GM12801 (cell line): ENCODE results near the gene SLC27A4.

Experiments used
- TF ChIP-seq, protein P1 (sequence below): IDR thresholded peaks from one replicate; pipeline ENCODE4 v1.5.1; 2011; ENCODE audit warnings: control low read depth; ENCODE audit not compliant: insufficient read length; ENCODE audit errors: extremely low read depth

The SLC27A4 gene

GRCh38 chr9:128394379-128395168 lies 54.2 kb downstream of the SLC27A4 start:
- TF ChIP-seq, protein P1, sequence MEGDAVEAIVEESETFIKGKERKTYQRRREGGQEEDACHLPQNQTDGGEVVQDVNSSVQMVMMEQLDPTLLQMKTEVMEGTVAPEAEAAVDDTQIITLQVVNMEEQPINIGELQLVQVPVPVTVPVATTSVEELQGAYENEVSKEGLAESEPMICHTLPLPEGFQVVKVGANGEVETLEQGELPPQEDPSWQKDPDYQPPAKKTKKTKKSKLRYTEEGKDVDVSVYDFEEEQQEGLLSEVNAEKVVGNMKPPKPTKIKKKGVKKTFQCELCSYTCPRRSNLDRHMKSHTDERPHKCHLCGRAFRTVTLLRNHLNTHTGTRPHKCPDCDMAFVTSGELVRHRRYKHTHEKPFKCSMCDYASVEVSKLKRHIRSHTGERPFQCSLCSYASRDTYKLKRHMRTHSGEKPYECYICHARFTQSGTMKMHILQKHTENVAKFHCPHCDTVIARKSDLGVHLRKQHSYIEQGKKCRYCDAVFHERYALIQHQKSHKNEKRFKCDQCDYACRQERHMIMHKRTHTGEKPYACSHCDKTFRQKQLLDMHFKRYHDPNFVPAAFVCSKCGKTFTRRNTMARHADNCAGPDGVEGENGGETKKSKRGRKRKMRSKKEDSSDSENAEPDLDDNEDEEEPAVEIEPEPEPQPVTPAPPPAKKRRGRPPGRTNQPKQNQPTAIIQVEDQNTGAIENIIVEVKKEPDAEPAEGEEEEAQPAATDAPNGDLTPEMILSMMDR: no peak

- TF ChIP-seq, protein P1: no peak
Measured at GRCh38 chr9:128396970-128397613, 56.8 kb downstream of the SLC27A4 start.

DNA sequence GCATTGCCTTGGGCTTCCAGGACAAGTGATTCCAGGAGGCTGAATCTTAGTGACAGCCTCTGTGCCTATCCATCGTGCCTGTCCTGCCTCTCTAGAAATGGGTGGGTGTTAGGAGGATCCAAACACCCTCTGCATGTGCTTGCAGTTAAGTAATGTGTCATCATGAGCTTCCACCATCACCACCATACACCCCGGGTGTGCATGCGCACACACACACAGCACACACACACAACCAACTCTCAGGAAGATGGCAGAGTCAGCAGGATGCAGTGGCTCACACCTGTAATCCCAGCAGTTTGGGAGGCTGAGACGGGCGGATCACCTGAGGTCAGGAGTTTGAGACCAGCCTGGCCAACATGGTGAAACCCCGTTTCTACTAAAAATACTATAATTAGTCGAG lies 57.5 kb downstream of the SLC27A4 start:
- TF ChIP-seq, protein P1: no peak

- TF ChIP-seq, protein P1: no peak
Measured at GRCh38 chr9:128399861-128400260, 59.5 kb downstream of the SLC27A4 start.

DNA sequence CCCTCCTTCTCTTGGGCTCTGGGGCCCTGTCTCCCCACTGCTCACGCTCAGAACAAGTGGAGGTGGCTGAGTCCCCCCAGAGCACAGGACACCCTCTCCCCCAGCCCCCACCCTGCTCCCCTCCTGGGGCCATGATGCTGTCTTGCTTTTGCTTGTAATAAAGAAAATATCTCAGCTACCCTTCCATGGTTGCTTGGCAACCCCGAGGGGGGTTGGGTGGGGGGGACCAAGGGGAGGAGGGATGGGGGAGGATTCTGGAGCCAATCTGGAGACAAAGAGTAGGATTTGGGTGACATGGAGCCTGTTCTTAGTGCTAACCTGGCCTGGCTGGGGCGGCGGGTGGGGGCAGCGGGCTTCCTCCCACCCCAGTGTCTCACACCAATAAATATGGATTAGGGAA lies 64.2 kb downstream of the SLC27A4 start:
- TF ChIP-seq, protein P1: no peak

DNA sequence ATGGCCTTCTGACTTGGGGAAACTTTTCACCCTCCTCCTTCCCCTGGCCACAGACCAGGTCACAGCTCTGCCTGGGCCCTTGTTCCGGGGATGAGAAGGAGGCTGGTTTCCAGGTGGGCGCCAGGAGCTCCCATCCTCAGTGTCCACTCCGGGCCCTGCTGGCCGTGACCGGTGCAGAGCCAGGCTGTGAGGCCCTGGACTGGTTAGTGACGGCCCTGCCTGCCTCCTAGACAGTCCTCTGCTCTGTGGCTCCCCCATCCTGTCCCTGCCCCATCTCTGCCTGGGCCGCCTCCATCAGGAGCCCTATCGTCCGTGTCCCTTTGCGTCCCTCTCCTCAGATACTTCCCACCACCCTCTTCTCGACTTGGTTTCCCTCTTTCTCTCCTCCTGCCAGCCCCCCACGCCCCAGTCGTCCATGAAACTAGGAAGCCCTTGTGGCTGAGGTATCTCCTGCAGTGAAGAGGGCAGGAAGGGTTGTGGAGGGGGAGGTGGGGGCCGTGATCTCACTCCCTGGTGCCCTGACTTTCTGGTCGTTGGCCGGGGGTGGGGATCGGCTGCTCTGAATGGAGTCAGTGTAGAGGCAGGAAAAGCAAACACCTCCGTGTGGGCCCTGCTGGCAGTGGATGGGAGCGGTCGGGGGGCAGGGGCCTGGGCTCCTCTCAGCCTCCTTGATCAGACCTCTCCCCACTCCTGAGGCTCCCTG lies 64.9 kb downstream of the SLC27A4 start:
- TF ChIP-seq, protein P1: no peak

DNA sequence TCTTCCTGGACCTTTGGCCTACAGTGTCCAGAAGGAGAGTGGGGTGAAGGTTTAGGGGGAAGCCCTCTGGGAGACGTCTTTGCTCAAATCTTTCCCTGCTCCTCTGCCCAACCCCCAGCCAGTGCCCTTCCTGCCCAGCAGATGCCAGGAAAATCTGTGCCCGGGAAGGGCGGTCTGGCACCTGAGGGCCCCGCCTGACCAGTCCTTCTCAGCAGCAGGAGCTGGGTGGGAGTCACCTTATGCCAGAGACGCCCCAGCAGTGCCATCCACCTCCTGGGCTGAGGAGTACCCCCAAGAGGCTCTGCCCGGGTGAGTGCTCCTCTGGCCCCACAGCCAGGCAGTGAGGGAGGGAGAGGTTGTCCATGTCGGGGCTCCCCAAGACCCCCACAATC lies 65.4 kb downstream of the SLC27A4 start:
- TF ChIP-seq, protein P1: no peak
